T-cell (primary cell): ENCODE data around the gene KCTD11. TPM values are rescaled to one million over a fixed set of nuclear protein-coding genes. Genes with fewer than 3 reads are reported as not detected.
"Not testable (repeated sequence)": the region's sequence is repeated elsewhere in the genome, so short reads cannot be mapped to it uniquely, and the experiment has no call there.

Experiments used
- ATAC-seq, 4 experiments: fragments of 200-7000 bp in 3 of 4; fragments of 150-1000 bp in 1 of 4; cut with Tn5 transposase; replicated peaks in 1 of 4; 1 replicate in 3 of 4; 2 replicates in 1 of 4; pipeline ENCODE4 v1.10.0; 2021; ENCODE audit warnings: moderate library complexity in 3 of 4, mild to moderate bottlenecking in 2 of 4, moderate number of reproducible peaks in 1 of 4
- CTCF ChIA-PET, 2 donors: fragments of 300-600 bp; sonication (Branson Sonifier 250); formaldehyde crosslinking; loops; one replicate each; lab custom pipeline; 2022; ENCODE audit warnings: antibody characterized with exemption in 2 of 2; lab: Charles Lee
- POLR2A ChIA-PET, 2 donors: fragments of 300-600 bp; sonication (Branson Sonifier 250); formaldehyde crosslinking; loops; one replicate each; lab custom pipeline; 2022; ENCODE audit warnings: antibody characterized with exemption in 2 of 2; lab: Charles Lee
- DNase-seq, 35 experiments: peaks; one replicate each; pipeline versions ENCODE4 v3.0.0 to v3.0.0-alpha.2; 2013 to 2023
- H3K27ac ChIP-seq: one replicate; pipeline ENCODE4 v1.5.1; 2013; ENCODE audit warnings: low read length
- H3K27me3 ChIP-seq, 2 experiments: replicated peaks in 1 of 2; 1 replicate in 1 of 2; 2 replicates in 1 of 2; pipeline versions ENCODE4 v1.6.1 to v1.7.0; 2013; ENCODE audit warnings: low read length in 1 of 2, mixed read lengths in 1 of 2; ENCODE audit not compliant: control insufficient read depth in 2 of 2, insufficient read depth in 2 of 2; ENCODE audit errors: extremely low read depth in 1 of 2
- H3K36me3 ChIP-seq, 2 donors: 1 replicate in 1 of 2; 2 replicates in 1 of 2; pipeline versions ENCODE4 v1.6.1 to v1.7.0; 2013; ENCODE audit warnings: low read length in 1 of 2; ENCODE audit not compliant: control insufficient read depth in 2 of 2, insufficient read depth in 1 of 2; ENCODE audit errors: extremely low read depth in 1 of 2
- H3K4me1 ChIP-seq, 2 experiments: 1 replicate in 1 of 2; 2 replicates in 1 of 2; pipeline versions ENCODE4 v1.6.1 to v1.7.0; 2013; ENCODE audit warnings: low read length in 2 of 2, mixed read lengths in 1 of 2; ENCODE audit not compliant: insufficient read depth in 2 of 2, control insufficient read depth in 1 of 2; ENCODE audit errors: extremely low read depth in 1 of 2
- H3K4me3 ChIP-seq, 2 donors: 1 replicate in 1 of 2; 2 replicates in 1 of 2; pipeline versions ENCODE4 v1.5.1 to v1.7.0; 2013; ENCODE audit warnings: mild to moderate bottlenecking in 2 of 2, low read length in 1 of 2, moderate library complexity in 1 of 2; ENCODE audit not compliant: control insufficient read depth in 1 of 2; ENCODE audit errors: extremely low read depth in 1 of 2
- H3K9me3 ChIP-seq: 2 replicates; pipeline ENCODE4 v1.7.0; 2013
- H3K27ac Mint-ChIP-seq, 2 donors: one replicate each; pipeline ENCODE4 v1.8.0; 2020 to 2021; ENCODE audit warnings: mild to moderate bottlenecking in 2 of 2, mixed read lengths in 2 of 2
- H3K27me3 Mint-ChIP-seq, 2 donors: one replicate each; pipeline ENCODE4 v1.8.0; 2021 to 2022; ENCODE audit warnings: mixed read lengths in 2 of 2
- H3K36me3 Mint-ChIP-seq: one replicate; pipeline ENCODE4 v1.8.0; 2021; ENCODE audit warnings: mixed read lengths
- H3K4me1 Mint-ChIP-seq, 3 donors: one replicate each; pipeline ENCODE4 v1.8.0; 2020 to 2022; ENCODE audit warnings: mixed read lengths in 3 of 3, mild to moderate bottlenecking in 1 of 3
- H3K4me3 Mint-ChIP-seq, 3 donors: one replicate each; pipeline ENCODE4 v1.8.0; 2020 to 2022; ENCODE audit warnings: mild to moderate bottlenecking in 3 of 3, mixed read lengths in 3 of 3, moderate library complexity in 3 of 3
- H3K9me3 Mint-ChIP-seq, 3 donors: one replicate each; pipeline ENCODE4 v1.8.0; 2020 to 2022; ENCODE audit warnings: mixed read lengths in 3 of 3
- WGBS: methylation state at CpG from one replicate; pipeline ENCODE4 v1.1.5; 2013; ENCODE audit warnings: missing lambda C conversion rate; ENCODE audit not compliant: insufficient coverage; 5-methylcytosine and 5-hydroxymethylcytosine counted together
- total RNA-seq, 35 experiments: library from RNA in 6 of 35; stranded (reverse) in 6 of 35; fragments of 120-200 nt in 1 of 35; gene quantifications; one replicate each; pipeline versions ENCODE4 v1.2.1 to v1.2.4 and lab custom pipeline; 2013 to 2026

Gene KCTD11
- total RNA-seq, 5 donors from 2014 or later (not counting 1 experiment from before 2014, with no cell fraction given) = 2.4 to 7.3 (median 4.8) TPM

DNA sequence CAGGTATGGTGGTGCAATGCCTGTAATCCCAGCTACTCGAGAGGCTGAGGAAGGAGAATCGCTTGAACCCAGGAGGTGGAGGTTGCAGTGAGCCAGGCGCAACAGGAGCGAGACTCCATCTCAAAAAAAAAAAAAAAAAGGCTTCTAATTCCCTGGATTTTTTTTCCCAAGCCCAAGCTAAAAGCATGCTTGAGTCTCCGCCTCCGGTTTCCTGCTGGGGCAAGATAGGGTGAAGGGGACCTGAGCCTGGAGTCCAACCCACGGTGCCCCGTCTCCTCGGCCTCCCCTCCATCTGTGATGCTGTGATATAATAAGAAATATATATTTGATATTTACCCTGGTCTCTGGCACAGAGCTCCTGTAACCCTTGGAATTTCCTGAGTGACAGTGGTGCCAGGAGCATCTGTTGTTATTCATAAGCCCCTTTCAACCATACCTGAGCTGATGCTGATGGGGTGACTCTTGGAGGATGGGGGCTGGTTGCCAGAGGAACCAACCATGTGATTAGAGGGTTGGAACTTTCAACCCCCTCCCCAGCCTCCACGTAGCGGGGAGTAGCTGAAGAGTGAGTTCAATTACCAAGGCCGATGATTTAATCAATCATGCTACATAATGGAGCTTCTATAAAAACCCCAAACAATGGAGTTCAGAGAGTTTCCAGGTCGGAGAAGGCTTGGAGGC lies 16.1 kb downstream of the KCTD11 start:
- no peak overlapping the region for H3K4me3 ChIP-seq
- Mint-ChIP-seq H3K4me3 (no peak overlapping the region), H3K27me3 (peaks cover 0 to 4% of the 10 kb centered on the region in 2 donors), H3K27ac (no peak overlapping the region), H3K4me1 (no peaks in the 10 kb centered on the region), H3K9me3 (no peaks in the 10 kb centered on the region), H3K36me3 (no peaks in the 10 kb centered on the region)
- no CpG with 5 or more reads among the region's 13 CpGs for WGBS
- ChIA-PET CTCF (interaction anchor here (0.6 to 1.0 kb wide), 3 partner anchors 9 to 71 kb away, joined by 3 to 5 read pairs (median 3); partner anchors contain the start of gene SPEM2 (in 1 of the 2)), POLR2A (interaction anchor here in 1 of 2 donors (0.5 kb wide), 1 partner anchor 252 kb away, joined by 4 read pairs; no protein-coding TSS in a partner anchor)
- H3K36me3 ChIP-seq = no peaks in the 10 kb centered on the region
- H3K27ac ChIP-seq = no peak overlapping the region
- H3K27me3 ChIP-seq = peaks cover 0 to 20% of the 10 kb centered on the region in 2 experiments
- H3K4me1 ChIP-seq = no peaks in the 10 kb centered on the region
- no peaks in the 10 kb centered on the region for H3K9me3 ChIP-seq
- ATAC-seq (no peak), DNase-seq (no peak)

DNA sequence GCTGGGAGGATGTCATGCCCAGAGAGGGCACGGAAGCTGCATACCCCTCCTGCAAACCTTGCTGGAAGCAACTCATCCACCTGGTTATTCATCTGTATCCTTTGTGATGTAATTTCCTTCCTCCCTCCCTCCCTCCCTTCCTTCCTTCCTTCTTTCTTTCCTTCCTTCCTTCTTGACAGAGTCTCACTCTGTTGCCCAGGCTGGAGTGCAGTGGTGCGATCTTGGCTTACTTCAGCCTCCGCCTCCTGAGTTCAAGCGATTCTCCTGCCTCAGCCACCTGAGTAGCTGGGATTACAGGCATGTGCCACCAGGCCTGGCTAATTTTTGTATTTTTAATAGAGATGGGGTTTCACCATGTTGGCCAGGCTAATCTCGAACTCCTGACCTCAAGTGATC lies 16.6 kb downstream of the KCTD11 start:
- H3K9me3 ChIP-seq, POLR2A ChIA-PET, H3K27me3 Mint-ChIP-seq, H3K36me3 ChIP-seq, H3K9me3 Mint-ChIP-seq, H3K4me3 Mint-ChIP-seq, H3K36me3 Mint-ChIP-seq, H3K4me1 Mint-ChIP-seq, H3K27ac Mint-ChIP-seq, H3K4me3 ChIP-seq, H3K27ac ChIP-seq, DNase-seq, ATAC-seq, H3K4me1 ChIP-seq: not testable (repeated sequence)
- CTCF ChIA-PET = interaction anchor here in 1 of 2 donors (0.6 to 1.0 kb wide), 2 partner anchors 8 to 57 kb away, joined by 3 read pairs; partner anchors contain the start of gene SPEM2
- peaks cover 0 to 20% of the 10 kb centered on the region in 2 experiments for H3K27me3 ChIP-seq
- WGBS = 84% methylated on average over 3 of the region's 5 CpGs

GRCh38 chr17:7369825-7370224 lies 17.9 kb downstream of the KCTD11 start:
- ChIA-PET CTCF (interaction anchor here in 1 of 2 donors (0.6 to 0.8 kb wide), 2 partner anchors 66 to 191 kb away, joined by 3 read pairs; no protein-coding TSS in a partner anchor), POLR2A (interaction anchor here in 1 of 2 donors (0.7 kb wide), 1 partner anchor 33 kb away, joined by 4 read pairs; the partner anchor contains the start of gene ACAP1)
- no peaks in the 10 kb centered on the region for H3K9me3 ChIP-seq
- no peaks in the 10 kb centered on the region for H3K36me3 ChIP-seq
- WGBS = 83% methylated on average over 3 of the region's 5 CpGs
- H3K27ac ChIP-seq = no peak overlapping the region
- Mint-ChIP-seq H3K4me1 (no peaks in the 10 kb centered on the region), H3K36me3 (no peaks in the 10 kb centered on the region), H3K27me3 (peaks cover 3 to 8% of the 10 kb centered on the region in 2 donors), H3K4me3 (no peak overlapping the region), H3K27ac (no peak overlapping the region), H3K9me3 (no peaks in the 10 kb centered on the region)
- peaks cover 0 to 20% of the 10 kb centered on the region in 2 experiments for H3K27me3 ChIP-seq
- no peak overlapping the region for H3K4me3 ChIP-seq
- ATAC-seq (no peak), DNase-seq (no peak)
- H3K4me1 ChIP-seq = no peaks in the 10 kb centered on the region

GRCh38 chr17:7370853-7371252 lies 18.9 kb downstream of the KCTD11 start:
- Mint-ChIP-seq H3K27ac (no peak overlapping the region), H3K4me3 (no peak overlapping the region), H3K27me3 (peaks cover 3 to 8% of the 10 kb centered on the region in 2 donors), H3K9me3 (no peaks in the 10 kb centered on the region), H3K36me3 (no peaks in the 10 kb centered on the region), H3K4me1 (no peaks in the 10 kb centered on the region)
- Histone ChIP-seq H3K27ac (no peak overlapping the region), H3K27me3 (peaks cover 0 to 22% of the 10 kb centered on the region in 2 experiments), H3K36me3 (no peaks in the 10 kb centered on the region), H3K4me3 (no peak overlapping the region), H3K9me3 (no peaks in the 10 kb centered on the region), H3K4me1 (no peaks in the 10 kb centered on the region)
- DNase-seq (no peak), ATAC-seq (no peak)
- POLR2A ChIA-PET = no interaction called here
- WGBS = no CpG with 5 or more reads among the region's 4 CpGs
- CTCF ChIA-PET = no interaction called here

DNA sequence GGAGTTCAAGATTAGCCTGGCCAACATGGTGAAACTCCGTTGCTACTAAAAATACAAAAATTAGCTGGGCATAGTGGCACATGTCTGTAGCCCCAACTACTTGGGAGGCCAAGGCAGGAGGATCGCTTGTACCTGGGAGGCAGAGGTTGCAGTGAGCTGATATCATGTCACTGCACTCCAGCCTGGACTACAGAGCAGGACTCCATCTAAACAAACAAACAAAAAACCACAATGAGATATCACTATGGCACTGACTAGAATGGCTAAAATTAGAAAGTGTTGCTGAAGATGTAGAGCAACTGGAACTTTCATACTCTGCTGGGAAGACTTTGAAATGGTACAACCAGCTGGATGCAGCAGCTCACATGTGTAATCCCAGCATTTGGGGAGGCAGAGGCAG lies 22.4 kb downstream of the KCTD11 start:
- H3K4me1 Mint-ChIP-seq = no peaks in the 10 kb centered on the region
- WGBS = 71% methylated on average over 1 of the region's 2 CpGs
- peaks cover 0 to 4% (median 4%) of the 10 kb centered on the region in 3 donors for H3K9me3 Mint-ChIP-seq
- no peaks in the 10 kb centered on the region for H3K36me3 ChIP-seq
- H3K4me3 ChIP-seq = no peak overlapping the region
- peaks cover 8 to 14% of the 10 kb centered on the region in 2 donors for H3K27me3 Mint-ChIP-seq
- DNase-seq (no peak), ATAC-seq (no peak)
- peaks cover 3% of the 10 kb centered on the region for H3K36me3 Mint-ChIP-seq
- ChIA-PET CTCF (interaction anchor here in 1 of 2 donors (0.6 to 1.0 kb wide), 2 partner anchors 12 to 26 kb away, joined by 3 to 4 read pairs; no protein-coding TSS in a partner anchor), POLR2A (interaction anchor here (0.6 kb wide), 2 partner anchors 12 to 24 kb away, joined by 3 to 4 read pairs; no protein-coding TSS in a partner anchor)
- H3K9me3 ChIP-seq = no peaks in the 10 kb centered on the region
- no peak overlapping the region for H3K27ac ChIP-seq
- H3K27me3 ChIP-seq = peaks cover 0 to 27% of the 10 kb centered on the region in 2 experiments
- no peak overlapping the region for H3K4me3 Mint-ChIP-seq
- no peaks in the 10 kb centered on the region for H3K4me1 ChIP-seq
- H3K27ac Mint-ChIP-seq = no peak overlapping the region

- Histone ChIP-seq H3K36me3 (no peaks in the 10 kb centered on the region), H3K4me3 (no peak overlapping the region), H3K4me1 (peaks cover 0 to 15% of the 10 kb centered on the region in 2 experiments), H3K27me3 (peaks cover 3 to 52% of the 10 kb centered on the region in 2 experiments), H3K27ac (no peak overlapping the region), H3K9me3 (no peaks in the 10 kb centered on the region)
- no peak for ATAC-seq
- no peak overlapping the region for H3K27ac Mint-ChIP-seq
- DNase-seq = no peak
- POLR2A ChIA-PET = no interaction called here
- H3K27me3 Mint-ChIP-seq = peaks cover 33 to 38% of the 10 kb centered on the region in 2 donors
- CTCF ChIA-PET = interaction anchor here in 1 of 2 donors (0.7 kb wide), 1 partner anchor 57 kb away, joined by 3 read pairs; no protein-coding TSS in a partner anchor
- peaks cover 0 to 5% (median 4%) of the 10 kb centered on the region in 3 donors for H3K9me3 Mint-ChIP-seq
- H3K4me1 Mint-ChIP-seq = peaks cover 7 to 17% (median 9%) of the 10 kb centered on the region in 3 donors
- H3K4me3 Mint-ChIP-seq = no peak overlapping the region
- H3K36me3 Mint-ChIP-seq = peaks cover 3% of the 10 kb centered on the region
- WGBS = no CpG with 5 or more reads among the region's 3 CpGs
Measured at GRCh38 chr17:7379134-7379533, 27.2 kb downstream of the KCTD11 start.
